ENCODE results near the gene BBX. TPM values are rescaled to one million over a fixed set of nuclear protein-coding genes. Genes with fewer than 3 reads are reported as not detected.

Gene BBX
- total and polyA plus RNA-seq, 2 of the 4 experiments (the other 2 are of a cell fraction), result 13.6 to 107 TPM

- WGBS, 2 experiments (ENCODE audit: extremely low coverage in 2 of 2, insufficient read length in 1 of 2), result no CpG with 5 or more reads among the region's 18 CpGs
- Histone ChIP-seq H3K9me1 (ENCODE audit: insufficient read depth, low read length) (no peaks in the 10 kb centered on the region), H3K4me1 (ENCODE audit: control insufficient read depth, insufficient read depth, low read length) (no peaks in the 10 kb centered on the region), H4K20me1 (ENCODE audit: insufficient read depth, low read length) (peaks cover 4% of the 10 kb centered on the region; the same call in 1 of the 2 replicates), H3K14ac (replicated peaks; ENCODE audit: low read depth, low read length) (peak overlapping the region; percentile 58), H2BK20ac (ENCODE audit: low read depth, low read length) (peak overlapping the region; percentile 5; the same call in 1 of the 2 replicates), H3K27me3 (ENCODE audit: control insufficient read depth, insufficient read depth, low read length) (no peaks in the 10 kb centered on the region), H2AK5ac (ENCODE audit: low read depth, low read length) (no peak overlapping the region), H2BK15ac (ENCODE audit: low read depth, low read length) (peak overlapping the region; percentile 15; the same call in 1 of the 3 replicates), H2BK5ac (ENCODE audit: low read depth, low read length, poor library complexity, severe bottlenecking) (peak overlapping the region; percentile 89), H2AK9ac (replicated peaks; ENCODE audit: low read depth, low read length, poor library complexity) (peak overlapping the region; percentile 7), H3K9me3 (ENCODE audit: control insufficient read depth, insufficient read depth, low read length) (no peaks in the 10 kb centered on the region), H2AFZ (replicated peaks; ENCODE audit: low read length, poor library complexity) (peak overlapping the region; percentile 96), H3K79me1 (ENCODE audit: low read depth in 1 of 2, low read length in 2 of 2) (peaks cover 15 to 29% of the 10 kb centered on the region in 2 experiments), H3K4me2 (ENCODE audit: low read depth, low read length) (peak overlapping the region; percentile 87), H4K5ac (ENCODE audit: low read depth, low read length) (peak overlapping the region; percentile 40), H3K27ac (ENCODE audit: insufficient read depth, low read length) (peak overlapping the region; percentile 91), H3K4me3 (ENCODE audit: insufficient read depth, low read depth, low read length) (peak overlapping the region; percentile 87), H4K91ac (ENCODE audit: insufficient read depth, low read depth, low read length) (peak overlapping the region; percentile 20; the same call in 1 of the 2 replicates), H3K4ac (ENCODE audit: low read depth, low read length) (peak overlapping the region; percentile 79), H3K36me3 (ENCODE audit: control insufficient read depth, insufficient read depth, low read length) (no peaks in the 10 kb centered on the region; the same call in 1 of the 2 replicates), H3K56ac (ENCODE audit: extremely low read depth, insufficient read depth, low read length) (peak overlapping the region; percentile 54), H3K9ac (ENCODE audit: low read depth, low read length) (peak overlapping the region; percentile 84), H3K23ac (ENCODE audit: low read depth, low read length) (peak overlapping the region; percentile 88), H3K18ac (ENCODE audit: low read depth, low read length) (peak overlapping the region; percentile 88), H4K8ac (ENCODE audit: low read depth in 2 of 2, low read length in 2 of 2) (peak overlapping the region; percentile 64 to 91; a peak in 3 of 4 replicates), H2BK120ac (ENCODE audit: low read depth, low read length) (peak overlapping the region; percentile 30; the same call in 1 of the 2 replicates)
- intact Hi-C loops (cut with micrococcal nuclease), result no loop called here
- DNase-seq (peak; percentile 20), ATAC-seq (ENCODE audit: low read depth) (no peak)
- POLR2A ChIA-PET (ENCODE audit: unreplicated experiment), result interaction anchor here (0.8 kb wide), 1 partner anchor 132 kb away, joined by 3 read pairs; no protein-coding TSS in a partner anchor
- BruUV-seq (replicated peaks), result no TSS peak
- in situ Hi-C loops (cut with MboI; ENCODE audit: low sequenced_read_pairs), result no loop called here
- TF ChIP-seq ELK1 (IDR thresholded peaks at IDR 0.05; ENCODE audit: borderline replicate concordance, low read depth, low read length), result no peak
- TF ChIP-seq RCOR1 (IDR thresholded peaks at IDR 0.05; ENCODE audit: insufficient replicate concordance, low read length), result no peak
- peak; percentile 32; the same call in 1 of the 2 replicates for TF ChIP-seq MAZ (IDR thresholded peaks at IDR 0.05; ENCODE audit: borderline replicate concordance, low read depth, low read length)
- no peak for TF ChIP-seq USF2 (IDR thresholded peaks at IDR 0.05; ENCODE audit: low read depth, low read length)
- CTCF ChIA-PET, result no interaction called here
- dilution Hi-C loops (cut with HindIII; ENCODE audit: low sequenced_read_pairs, unreplicated experiment), result no loop called here
Measured at GRCh38 chr3:107524326-107524840, 1.6 kb downstream of the BBX start.

Data from IMR-90 (cell line).